Measurements from ENCODE around the gene RNF157.

- TF ChIP-seq CTCF (IDR thresholded peaks at IDR 0.05 in 4 of 5, conservative IDR thresholded peaks at IDR 0.05 in 1 of 5) (no peak), POLR2A (IDR thresholded peaks at IDR 0.05) (no peak)
Observed at GRCh38 chr17:76161619-76162266, 78.5 kb downstream of the RNF157 start.

Measured in gastrocnemius medialis (tissue), 4 donors.